ENCODE results near the gene ANKLE2. TPM values are rescaled to one million over a fixed set of nuclear protein-coding genes. Genes with fewer than 3 reads are reported as not detected.

The ANKLE2 gene
- total and polyA plus RNA-seq, 10 of the 15 experiments (the other 5 are each of a cell fraction or from before 2014, with no cell fraction given): 4.3 to 89.4 (median 53.0) TPM

DNA sequence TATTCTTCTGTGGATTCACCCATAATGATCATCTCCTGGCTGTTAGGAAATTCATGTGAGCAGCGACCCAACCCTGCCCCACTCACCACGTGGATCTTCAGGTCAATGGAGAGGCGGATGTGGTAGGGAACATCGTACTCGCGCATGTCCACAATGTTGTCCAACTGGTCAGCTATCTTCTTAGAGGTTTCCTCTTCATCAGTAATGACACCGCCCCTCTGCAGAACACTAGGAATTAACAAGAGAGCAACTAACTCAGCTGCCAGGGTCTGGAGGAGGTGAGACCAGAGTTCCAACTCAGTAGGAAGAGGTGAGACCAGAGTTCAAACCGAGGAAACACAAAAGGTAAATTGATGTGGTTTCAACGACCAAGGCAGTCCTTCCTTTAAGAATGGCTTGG, 84.1 kb downstream of the ANKLE2 start:
- intact Hi-C loops (cut with micrococcal nuclease; ENCODE audit: unreplicated experiment) (no loop called here), in situ Hi-C loops (cut with MboI) (no loop called here)
- DNase-seq (ENCODE audit: low read depth, low spot score): no peak
- Histone ChIP-seq H2AFZ (ENCODE audit: control insufficient read depth, low read depth, low read length) (no peak overlapping the region), H3K36me3 (ENCODE audit: control insufficient read depth in 2 of 2, insufficient read depth in 2 of 2, low read length in 1 of 2) (peaks cover 38 to 44% of the 10 kb centered on the region in 2 experiments), H3K4me3 (no peak overlapping the region), H3K9me3 (replicated peaks; ENCODE audit: control insufficient read depth, insufficient read depth, low read length) (no peaks in the 10 kb centered on the region), H3K27ac (ENCODE audit: control insufficient read depth, insufficient read depth) (no peak overlapping the region), H3K4me1 (ENCODE audit: control insufficient read depth, insufficient read depth, low read length) (no peaks in the 10 kb centered on the region), H3K79me2 (ENCODE audit: control insufficient read depth, insufficient read depth, low read length) (peaks cover 7% of the 10 kb centered on the region), H3K4me2 (ENCODE audit: control insufficient read depth, insufficient read depth) (no peak overlapping the region), H4K20me1 (ENCODE audit: control insufficient read depth, insufficient read depth) (no peaks in the 10 kb centered on the region), H3K27me3 (replicated peaks in 1 of 2; ENCODE audit: control insufficient read depth in 2 of 2, insufficient read depth in 2 of 2, low read length in 1 of 2) (no peaks in the 10 kb centered on the region), H3K9ac (ENCODE audit: control insufficient read depth, insufficient read depth, low read length) (no peak overlapping the region)
- POLR2A ChIA-PET: interaction anchor here (0.7 kb wide), 1 partner anchor 61 kb away, joined by 3 read pairs; no protein-coding TSS in a partner anchor
- SMC1A ChIA-PET (ENCODE audit: uncharacterized antibody, unreplicated experiment): no interaction called here
- RAD21 ChIA-PET (ENCODE audit: unreplicated experiment): no interaction called here
- ATAC-seq: no peak
- CTCF ChIA-PET: no interaction called here
- FAIRE-seq: no peak
- no TSS peak for BruUV-seq (replicated peaks)
- no peak for TF ChIP-seq NFYA (IDR thresholded peaks at IDR 0.05; ENCODE audit: borderline replicate concordance, low read depth, low read length)
- no peak for TF ChIP-seq TARDBP (IDR thresholded peaks at IDR 0.05; ENCODE audit: borderline replicate concordance)
- TF ChIP-seq NFYB (IDR thresholded peaks at IDR 0.05; ENCODE audit: insufficient read depth, low read depth, low read length): no peak
- TF ChIP-seq ATF7 (IDR thresholded peaks at IDR 0.05; ENCODE audit: low read depth): no peak
- TF ChIP-seq TCF12 (IDR thresholded peaks at IDR 0.05; ENCODE audit: low read depth, low read length): no peak
- no peak for TF ChIP-seq SREBF2 (IDR thresholded peaks at IDR 0.05; ENCODE audit: low read length)
- TF ChIP-seq, protein P1, sequence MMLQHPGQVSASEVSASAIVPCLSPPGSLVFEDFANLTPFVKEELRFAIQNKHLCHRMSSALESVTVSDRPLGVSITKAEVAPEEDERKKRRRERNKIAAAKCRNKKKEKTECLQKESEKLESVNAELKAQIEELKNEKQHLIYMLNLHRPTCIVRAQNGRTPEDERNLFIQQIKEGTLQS (IDR thresholded peaks at IDR 0.05; ENCODE audit: borderline replicate concordance, extremely low read depth, low read depth, low read length): no peak
- TF ChIP-seq SPI1 (IDR thresholded peaks at IDR 0.05; ENCODE audit: borderline replicate concordance, insufficient read depth, low read depth, low read length): no peak
- no peak for TF ChIP-seq EGR1 (IDR thresholded peaks at IDR 0.05; ENCODE audit: borderline replicate concordance in 1 of 2, low read depth in 2 of 2, low read length in 2 of 2)
- TF ChIP-seq RAD51 (IDR thresholded peaks at IDR 0.05): no peak
- TF ChIP-seq, protein P2, sequence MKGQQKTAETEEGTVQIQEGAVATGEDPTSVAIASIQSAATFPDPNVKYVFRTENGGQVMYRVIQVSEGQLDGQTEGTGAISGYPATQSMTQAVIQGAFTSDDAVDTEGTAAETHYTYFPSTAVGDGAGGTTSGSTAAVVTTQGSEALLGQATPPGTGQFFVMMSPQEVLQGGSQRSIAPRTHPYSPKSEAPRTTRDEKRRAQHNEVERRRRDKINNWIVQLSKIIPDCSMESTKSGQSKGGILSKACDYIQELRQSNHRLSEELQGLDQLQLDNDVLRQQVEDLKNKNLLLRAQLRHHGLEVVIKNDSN (IDR thresholded peaks at IDR 0.05; ENCODE audit: borderline replicate concordance, extremely low read length, insufficient read depth, low read depth, low read length): no peak
- TF ChIP-seq SREBF1 (IDR thresholded peaks at IDR 0.05; ENCODE audit: low read length): no peak
- no peak for TF ChIP-seq FOXM1 (IDR thresholded peaks at IDR 0.05; ENCODE audit: low read depth, low read length)
- no peak for TF ChIP-seq MYC (IDR thresholded peaks at IDR 0.05; ENCODE audit: insufficient read depth, insufficient read length, insufficient replicate concordance, low read length, severe bottlenecking)
- TF ChIP-seq PML (IDR thresholded peaks at IDR 0.05; ENCODE audit: low read length): no peak
- no peak for TF ChIP-seq GATAD2B (conservative IDR thresholded peaks at IDR 0.05; ENCODE audit: low read depth)
- TF ChIP-seq ESRRA (IDR thresholded peaks at IDR 0.05; ENCODE audit: low read length): no peak
- 90% methylated on average over 9 of the region's 9 CpGs for WGBS (ENCODE audit: insufficient coverage, insufficient replicate concordance, low lambda C conversion rate, missing lambda C conversion rate)
